ENCODE results near the gene CERT1. TPM values are rescaled to one million over a fixed set of nuclear protein-coding genes. Genes with fewer than 3 reads are reported as not detected.
"Not testable (repeated sequence)": the region's sequence is repeated elsewhere in the genome, so short reads cannot be mapped to it uniquely, and the experiment has no call there.

CERT1 gene
- 38.6 and 43.7 TPM in 2 replicates for total RNA-seq

- Mint-ChIP-seq H3K27ac (peak within 1 kb of the TSS; percentile 90), H3K4me3 (ENCODE audit: low read depth) (peak within 1 kb of the TSS; percentile 100), H3K4me1 (ENCODE audit: low read depth) (peaks cover 51% of the 10 kb centered on the region), H3K36me3 (ENCODE audit: low read depth) (peaks cover 40% of the 10 kb centered on the region), H3K9me3 (peaks cover 5% of the 10 kb centered on the region), H3K27me3 (ENCODE audit: low read depth) (no peaks in the 10 kb centered on the region)
- DNase-seq (ENCODE audit: low spot score) = peak; percentile 95
- intact Hi-C loops (cut with micrococcal nuclease) = loop anchor here (1.0 to 10.0 kb wide), 7 partner anchors 56 to 747 kb away; partner anchors contain the start of genes ANKRD31, GCNT4, GFM2 and NSA2
These were observed at the start of gene CERT1, which contains the start of gene POLK for GRCh38 chr5:75511435-75512382. CERT1 (minus strand) TSS chr5:75511629; CDS start chr5:75511207, 422 bp downstream. POLK (plus strand) TSS chr5:75511891.

GRCh38 chr5:75560655-75561054 is 49.2 kb upstream of the CERT1 start:
- H3K27ac Mint-ChIP-seq; H3K4me3 Mint-ChIP-seq (ENCODE audit: low read depth); H3K27me3 Mint-ChIP-seq (ENCODE audit: low read depth); DNase-seq (ENCODE audit: low spot score): not testable (repeated sequence)
- peaks cover 14% of the 10 kb centered on the region for H3K4me1 Mint-ChIP-seq (ENCODE audit: low read depth)
- H3K36me3 Mint-ChIP-seq (ENCODE audit: low read depth) = peaks cover 88% of the 10 kb centered on the region
- intact Hi-C loops (cut with micrococcal nuclease) = loop anchor here (10.0 kb wide), 1 partner anchor 984 kb away; no protein-coding TSS in a partner anchor
- H3K9me3 Mint-ChIP-seq = peaks cover 60% of the 10 kb centered on the region

GRCh38 chr5:75558981-75559632 is 47.7 kb upstream of the CERT1 start:
- H3K27me3 Mint-ChIP-seq (ENCODE audit: low read depth) = no peaks in the 10 kb centered on the region
- H3K36me3 Mint-ChIP-seq (ENCODE audit: low read depth) = peaks cover 84% of the 10 kb centered on the region
- intact Hi-C loops (cut with micrococcal nuclease) = no loop called here
- peaks cover 11% of the 10 kb centered on the region for H3K4me1 Mint-ChIP-seq (ENCODE audit: low read depth)
- DNase-seq (ENCODE audit: low spot score) = no peak
- H3K27ac Mint-ChIP-seq = no peak overlapping the region
- peaks cover 48% of the 10 kb centered on the region for H3K9me3 Mint-ChIP-seq
- no peak overlapping the region for H3K4me3 Mint-ChIP-seq (ENCODE audit: low read depth)

- Mint-ChIP-seq H3K4me3 (ENCODE audit: low read depth) (no peak overlapping the region), H3K27ac (no peak overlapping the region), H3K27me3 (ENCODE audit: low read depth) (no peaks in the 10 kb centered on the region), H3K36me3 (ENCODE audit: low read depth) (peaks cover 83% of the 10 kb centered on the region), H3K9me3 (peaks cover 39% of the 10 kb centered on the region), H3K4me1 (ENCODE audit: low read depth) (peaks cover 11% of the 10 kb centered on the region)
- no peak for DNase-seq (ENCODE audit: low spot score)
- intact Hi-C loops (cut with micrococcal nuclease) = no loop called here
These were observed 46.8 kb upstream of the CERT1 start for GRCh38 chr5:75558221-75558620.

GRCh38 chr5:75553358-75553757 is 41.9 kb upstream of the CERT1 start:
- no peaks in the 10 kb centered on the region for H3K27me3 Mint-ChIP-seq (ENCODE audit: low read depth)
- no peak for DNase-seq (ENCODE audit: low spot score)
- no peak overlapping the region for H3K27ac Mint-ChIP-seq
- peaks cover 10% of the 10 kb centered on the region for H3K9me3 Mint-ChIP-seq
- intact Hi-C loops (cut with micrococcal nuclease) = no loop called here
- H3K4me1 Mint-ChIP-seq (ENCODE audit: low read depth) = peaks cover 6% of the 10 kb centered on the region
- H3K4me3 Mint-ChIP-seq (ENCODE audit: low read depth) = no peak overlapping the region
- peaks cover 81% of the 10 kb centered on the region for H3K36me3 Mint-ChIP-seq (ENCODE audit: low read depth)

GRCh38 chr5:75552764-75553163 is 41.3 kb upstream of the CERT1 start:
- Mint-ChIP-seq H3K9me3 (peaks cover 7% of the 10 kb centered on the region), H3K4me1 (ENCODE audit: low read depth) (peaks cover 6% of the 10 kb centered on the region), H3K27me3 (ENCODE audit: low read depth) (no peaks in the 10 kb centered on the region), H3K4me3 (ENCODE audit: low read depth) (no peak overlapping the region), H3K27ac (no peak overlapping the region), H3K36me3 (ENCODE audit: low read depth) (peaks cover 75% of the 10 kb centered on the region)
- no peak for DNase-seq (ENCODE audit: low spot score)
- intact Hi-C loops (cut with micrococcal nuclease) = no loop called here

- intact Hi-C loops (cut with micrococcal nuclease) = no loop called here
- Mint-ChIP-seq H3K4me1 (ENCODE audit: low read depth) (peaks cover 2% of the 10 kb centered on the region), H3K27me3 (ENCODE audit: low read depth) (no peaks in the 10 kb centered on the region), H3K4me3 (ENCODE audit: low read depth) (no peak overlapping the region), H3K36me3 (ENCODE audit: low read depth) (peaks cover 62% of the 10 kb centered on the region), H3K27ac (no peak overlapping the region), H3K9me3 (no peaks in the 10 kb centered on the region)
- DNase-seq (ENCODE audit: low spot score) = no peak
These were observed 40.0 kb upstream of the CERT1 start for GRCh38 chr5:75551471-75551870.

GRCh38 chr5:75550597-75550996 is 39.2 kb upstream of the CERT1 start:
- Mint-ChIP-seq H3K36me3 (ENCODE audit: low read depth) (peaks cover 56% of the 10 kb centered on the region), H3K27me3 (ENCODE audit: low read depth) (no peaks in the 10 kb centered on the region), H3K4me1 (ENCODE audit: low read depth) (peaks cover 2% of the 10 kb centered on the region), H3K27ac (no peak overlapping the region), H3K9me3 (no peaks in the 10 kb centered on the region), H3K4me3 (ENCODE audit: low read depth) (no peak overlapping the region)
- no peak for DNase-seq (ENCODE audit: low spot score)
- intact Hi-C loops (cut with micrococcal nuclease) = no loop called here

GRCh38 chr5:75547812-75548211 is 36.4 kb upstream of the CERT1 start:
- no peak for DNase-seq (ENCODE audit: low spot score)
- intact Hi-C loops (cut with micrococcal nuclease) = no loop called here
- Mint-ChIP-seq H3K27ac (no peak overlapping the region), H3K9me3 (no peaks in the 10 kb centered on the region), H3K4me1 (ENCODE audit: low read depth) (peaks cover 2% of the 10 kb centered on the region), H3K27me3 (ENCODE audit: low read depth) (no peaks in the 10 kb centered on the region), H3K4me3 (ENCODE audit: low read depth) (no peak overlapping the region), H3K36me3 (ENCODE audit: low read depth) (peaks cover 47% of the 10 kb centered on the region)

- H3K27me3 Mint-ChIP-seq (ENCODE audit: low read depth) = no peaks in the 10 kb centered on the region
- peaks cover 4% of the 10 kb centered on the region for H3K4me1 Mint-ChIP-seq (ENCODE audit: low read depth)
- no peak overlapping the region for H3K4me3 Mint-ChIP-seq (ENCODE audit: low read depth)
- H3K9me3 Mint-ChIP-seq = no peaks in the 10 kb centered on the region
- intact Hi-C loops (cut with micrococcal nuclease) = no loop called here
- H3K27ac Mint-ChIP-seq = no peak overlapping the region
- no peak for DNase-seq (ENCODE audit: low spot score)
- peaks cover 40% of the 10 kb centered on the region for H3K36me3 Mint-ChIP-seq (ENCODE audit: low read depth)
These were observed 35.4 kb upstream of the CERT1 start for GRCh38 chr5:75546830-75547229.

GRCh38 chr5:75545131-75545530 is 33.7 kb upstream of the CERT1 start:
- Mint-ChIP-seq H3K9me3 (no peaks in the 10 kb centered on the region), H3K27me3 (ENCODE audit: low read depth) (no peaks in the 10 kb centered on the region), H3K36me3 (ENCODE audit: low read depth) (peaks cover 27% of the 10 kb centered on the region), H3K4me3 (ENCODE audit: low read depth) (no peak overlapping the region), H3K27ac (no peak overlapping the region), H3K4me1 (ENCODE audit: low read depth) (peaks cover 4% of the 10 kb centered on the region)
- intact Hi-C loops (cut with micrococcal nuclease) = no loop called here
- DNase-seq (ENCODE audit: low spot score) = no peak

- Mint-ChIP-seq H3K36me3 (ENCODE audit: low read depth) (peaks cover 37% of the 10 kb centered on the region), H3K4me1 (ENCODE audit: low read depth) (peaks cover 15% of the 10 kb centered on the region), H3K27me3 (ENCODE audit: low read depth) (no peaks in the 10 kb centered on the region), H3K4me3 (ENCODE audit: low read depth) (no peak overlapping the region), H3K27ac (no peak overlapping the region), H3K9me3 (peaks cover 25% of the 10 kb centered on the region)
- DNase-seq (ENCODE audit: low spot score) = no peak
- intact Hi-C loops (cut with micrococcal nuclease) = no loop called here
These were observed 26.8 kb upstream of the CERT1 start for GRCh38 chr5:75538211-75538610.
